ENCODE measurements around the gene OTOP2. TPM values are rescaled to one million over a fixed set of nuclear protein-coding genes. Genes with fewer than 3 reads are reported as not detected.

The OTOP2 gene
- total RNA-seq, 2 experiments from 2014 or later: not detected

- ChIA-PET CTCF (ENCODE audit: unreplicated experiment) (no interaction called here), POLR2A (no interaction called here)
- no peaks in the 10 kb centered on the region for H3K9me2 ChIP-seq (ENCODE audit: insufficient read depth, low read length)
- H3K4me1 ChIP-seq (ENCODE audit: insufficient read depth, low read length, poor library complexity, severe bottlenecking): no peaks in the 10 kb centered on the region
- no peaks in the 10 kb centered on the region for H3K9me3 ChIP-seq (ENCODE audit: low read length)
- no peak for DNase-seq (ENCODE audit: low spot score)
- H3K4me2 ChIP-seq (ENCODE audit: low read length): no peak overlapping the region
- no peaks in the 10 kb centered on the region for H3K36me3 ChIP-seq (ENCODE audit: insufficient read depth, low read length)
- intact Hi-C loops (cut with micrococcal nuclease; ENCODE audit: unreplicated experiment): no loop called here
- no peaks in the 10 kb centered on the region for H3K79me2 ChIP-seq (ENCODE audit: insufficient read depth, low read depth, low read length)
- TF ChIP-seq CTCF (conservative IDR thresholded peaks at IDR 0.05; ENCODE audit: low read length) (no peak), EZH2phosphoT487 (IDR thresholded peaks at IDR 0.05; ENCODE audit: borderline replicate concordance, low read depth, low read length) (no peak)
- BruUV-seq (replicated peaks): no TSS peak
- H2AFZ ChIP-seq (ENCODE audit: low read length): no peak overlapping the region
- no peak overlapping the region for H3K27ac ChIP-seq (ENCODE audit: low read depth, low read length, poor library complexity, severe bottlenecking)
- no peak overlapping the region for H3K4me3 ChIP-seq (ENCODE audit: low read depth, low read length, poor library complexity, severe bottlenecking)
- H4K20me1 ChIP-seq (ENCODE audit: insufficient read depth, low read length): no peaks in the 10 kb centered on the region
These were observed 6.5 kb downstream of the OTOP2 start for GRCh38 chr17:74930535-74931036.

- Histone ChIP-seq H3K27ac (ENCODE audit: low read depth, low read length, poor library complexity, severe bottlenecking) (no peak overlapping the region), H3K9me3 (ENCODE audit: low read length) (no peaks in the 10 kb centered on the region), H3K4me3 (ENCODE audit: low read depth, low read length, poor library complexity, severe bottlenecking) (no peak overlapping the region), H3K79me2 (ENCODE audit: insufficient read depth, low read depth, low read length) (no peaks in the 10 kb centered on the region), H3K36me3 (ENCODE audit: insufficient read depth, low read length) (no peaks in the 10 kb centered on the region), H3K9me2 (ENCODE audit: insufficient read depth, low read length) (no peaks in the 10 kb centered on the region), H3K4me1 (ENCODE audit: insufficient read depth, low read length, poor library complexity, severe bottlenecking) (peaks cover 5% of the 10 kb centered on the region), H3K4me2 (ENCODE audit: low read length) (no peak overlapping the region), H2AFZ (ENCODE audit: low read length) (no peak overlapping the region), H4K20me1 (ENCODE audit: insufficient read depth, low read length) (no peaks in the 10 kb centered on the region)
- no TSS peak for BruUV-seq (replicated peaks)
- DNase-seq (ENCODE audit: low spot score): no peak
- intact Hi-C loops (cut with micrococcal nuclease; ENCODE audit: unreplicated experiment): no loop called here
- TF ChIP-seq EZH2phosphoT487 (IDR thresholded peaks at IDR 0.05; ENCODE audit: borderline replicate concordance, low read depth, low read length) (no peak), CTCF (conservative IDR thresholded peaks at IDR 0.05; ENCODE audit: low read length) (no peak)
- ChIA-PET POLR2A (no interaction called here), CTCF (ENCODE audit: unreplicated experiment) (interaction anchor here (0.6 kb wide), 1 partner anchor 78 kb away, joined by 3 read pairs; the partner anchor contains the start of gene MRPL58)
These were observed 11.0 kb downstream of the OTOP2 start for GRCh38 chr17:74935048-74935447.

DNA sequence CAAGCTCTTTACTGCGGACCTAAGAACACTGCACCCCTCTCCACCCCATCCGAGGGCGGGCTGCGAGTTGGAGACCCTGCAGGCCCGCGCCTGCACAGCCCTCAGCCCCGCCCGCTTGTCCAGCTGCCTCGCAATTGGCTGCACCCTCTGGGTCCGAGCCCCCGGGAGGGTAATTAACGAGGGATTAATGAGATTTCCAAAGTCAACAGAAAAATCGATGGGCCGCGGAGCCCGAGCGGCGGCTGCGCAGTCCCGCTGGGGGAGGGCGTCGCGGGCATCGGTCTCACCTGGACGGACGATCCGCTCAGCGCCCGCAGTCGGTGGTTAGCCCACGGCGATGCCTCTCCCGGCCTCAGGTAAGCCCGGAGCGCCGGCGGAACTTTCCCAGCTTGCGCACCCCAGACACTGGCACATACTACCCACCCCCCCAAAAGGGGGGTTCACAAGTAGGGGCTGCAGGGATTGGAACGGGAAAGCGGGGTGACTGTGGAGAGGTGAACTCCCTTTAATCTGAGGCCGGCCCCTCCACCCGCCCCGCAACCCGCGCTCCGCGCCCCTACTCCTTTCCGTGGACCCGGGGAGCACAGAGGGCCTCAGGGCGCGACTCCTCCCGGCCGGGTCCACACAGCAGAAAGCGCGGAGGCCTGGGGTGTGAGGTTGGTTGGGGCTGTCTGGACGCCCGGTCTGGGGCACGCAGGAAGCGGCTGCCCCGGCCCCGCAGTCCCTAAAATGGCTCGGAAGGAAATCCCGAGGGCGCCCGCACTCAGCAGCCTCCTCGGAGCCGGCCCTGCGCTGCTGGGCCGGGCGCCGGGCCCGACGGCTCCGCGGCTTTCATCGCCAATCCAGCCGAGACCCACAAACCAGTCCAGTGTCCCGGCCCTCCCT, 11.8 kb downstream of the OTOP2 start, which contains the start of gene OTOP3:
Gene OTOP3, plus strand, starts transcription at position 314 of the 885 bp plus-strand sequence. Its CDS starts 24 bp downstream, at position 338.
- TF ChIP-seq EZH2phosphoT487 (IDR thresholded peaks at IDR 0.05; ENCODE audit: borderline replicate concordance, low read depth, low read length): no peak
- TF ChIP-seq CTCF (conservative IDR thresholded peaks at IDR 0.05; ENCODE audit: low read length): no peak
- Histone ChIP-seq H4K20me1 (ENCODE audit: insufficient read depth, low read length) (no peaks in the 10 kb centered on the region), H3K4me2 (ENCODE audit: low read length) (no peak within 1 kb of the TSS), H3K4me3 (ENCODE audit: low read depth, low read length, poor library complexity, severe bottlenecking) (no peak within 1 kb of the TSS), H3K9me2 (ENCODE audit: insufficient read depth, low read length) (no peaks in the 10 kb centered on the region), H3K27ac (ENCODE audit: low read depth, low read length, poor library complexity, severe bottlenecking) (no peak within 1 kb of the TSS), H3K36me3 (ENCODE audit: insufficient read depth, low read length) (no peaks in the 10 kb centered on the region), H3K79me2 (ENCODE audit: insufficient read depth, low read depth, low read length) (no peaks in the 10 kb centered on the region), H3K4me1 (ENCODE audit: insufficient read depth, low read length, poor library complexity, severe bottlenecking) (peaks cover 5% of the 10 kb centered on the region), H3K9me3 (ENCODE audit: low read length) (no peaks in the 10 kb centered on the region), H2AFZ (ENCODE audit: low read length) (no peak within 1 kb of the TSS)
- CTCF ChIA-PET (ENCODE audit: unreplicated experiment): interaction anchor here (0.6 kb wide), 1 partner anchor 77 kb away, joined by 3 read pairs; the partner anchor contains the start of gene MRPL58
- DNase-seq (ENCODE audit: low spot score): no peak
- no TSS peak for BruUV-seq (replicated peaks)
- intact Hi-C loops (cut with micrococcal nuclease; ENCODE audit: unreplicated experiment): no loop called here
- POLR2A ChIA-PET: no interaction called here
